AG10803 (cell line): Measurements from ENCODE around the gene FKBP11.

ENCODE experiments used
- DNase-seq: peaks from one replicate; pipeline ENCODE4 v3.0.0; 2010; ENCODE audit warnings: low read depth
- H3K4me3 ChIP-seq: 2 replicates; pipeline ENCODE4 v1.5.1; 2011; ENCODE audit warnings: mild to moderate bottlenecking, low read length, control low read depth
- TF ChIP-seq, protein P1 (sequence below): conservative IDR thresholded peaks from 2 replicates; pipeline ENCODE4 v1.5.1; 2011; ENCODE audit warnings: mild to moderate bottlenecking, low read length, control low read depth, inconsistent platforms

FKBP11 gene

DNA sequence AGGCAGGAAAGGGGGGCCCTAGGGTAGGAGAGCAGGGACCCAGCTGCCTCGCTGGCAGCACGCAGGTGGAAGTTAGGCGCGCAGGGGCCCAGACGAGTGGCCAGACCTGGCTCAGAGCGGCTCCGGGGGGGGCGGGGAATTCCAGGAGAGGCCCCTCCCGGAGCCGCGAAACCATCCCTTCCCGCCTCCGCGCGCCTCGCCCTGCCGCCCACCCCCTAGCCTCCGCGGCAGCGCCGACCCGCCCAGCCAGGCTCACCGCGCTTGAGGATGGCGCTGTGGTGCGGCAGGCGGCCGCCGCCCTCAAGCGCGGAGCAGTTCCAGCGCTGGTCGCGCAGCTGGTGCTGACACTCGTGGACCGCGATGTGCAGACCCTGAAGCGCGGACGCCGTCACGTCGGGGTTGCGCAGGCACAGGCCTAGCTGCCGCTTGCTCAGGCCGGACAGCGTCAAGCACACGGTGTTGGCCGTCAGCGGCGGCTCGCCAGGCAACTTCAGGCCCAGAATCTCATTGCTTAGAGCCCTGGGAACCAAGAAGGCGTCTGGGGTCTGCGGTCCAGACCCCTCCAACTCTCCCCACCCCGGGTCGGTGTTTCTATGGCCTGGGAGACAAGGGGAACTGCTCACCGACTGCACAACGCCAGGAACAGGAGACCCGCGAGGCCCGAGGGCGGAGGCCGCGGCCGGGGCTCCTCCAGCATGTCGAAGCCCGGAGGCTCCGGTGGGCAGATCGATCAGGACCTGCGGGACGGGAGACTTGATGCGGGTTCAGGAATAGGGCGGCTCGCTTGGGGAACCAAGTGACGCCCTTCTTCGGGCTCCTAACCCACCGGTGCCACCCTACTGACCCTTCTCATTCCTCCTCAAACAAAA, 44.8 kb upstream of the FKBP11 start:
- TF ChIP-seq, protein P1, sequence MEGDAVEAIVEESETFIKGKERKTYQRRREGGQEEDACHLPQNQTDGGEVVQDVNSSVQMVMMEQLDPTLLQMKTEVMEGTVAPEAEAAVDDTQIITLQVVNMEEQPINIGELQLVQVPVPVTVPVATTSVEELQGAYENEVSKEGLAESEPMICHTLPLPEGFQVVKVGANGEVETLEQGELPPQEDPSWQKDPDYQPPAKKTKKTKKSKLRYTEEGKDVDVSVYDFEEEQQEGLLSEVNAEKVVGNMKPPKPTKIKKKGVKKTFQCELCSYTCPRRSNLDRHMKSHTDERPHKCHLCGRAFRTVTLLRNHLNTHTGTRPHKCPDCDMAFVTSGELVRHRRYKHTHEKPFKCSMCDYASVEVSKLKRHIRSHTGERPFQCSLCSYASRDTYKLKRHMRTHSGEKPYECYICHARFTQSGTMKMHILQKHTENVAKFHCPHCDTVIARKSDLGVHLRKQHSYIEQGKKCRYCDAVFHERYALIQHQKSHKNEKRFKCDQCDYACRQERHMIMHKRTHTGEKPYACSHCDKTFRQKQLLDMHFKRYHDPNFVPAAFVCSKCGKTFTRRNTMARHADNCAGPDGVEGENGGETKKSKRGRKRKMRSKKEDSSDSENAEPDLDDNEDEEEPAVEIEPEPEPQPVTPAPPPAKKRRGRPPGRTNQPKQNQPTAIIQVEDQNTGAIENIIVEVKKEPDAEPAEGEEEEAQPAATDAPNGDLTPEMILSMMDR, result no peak
- H3K4me3 ChIP-seq, result no peak overlapping the region
- no peak for DNase-seq

- H3K4me3 ChIP-seq, result no peak overlapping the region
- TF ChIP-seq, protein P1, result no peak
- no peak for DNase-seq
Observed at GRCh38 chr12:48969160-48969771, 44.0 kb upstream of the FKBP11 start.

- no peak overlapping the region for H3K4me3 ChIP-seq
- TF ChIP-seq, protein P1, result no peak
- no peak for DNase-seq
Observed at GRCh38 chr12:48968467-48968866, 43.2 kb upstream of the FKBP11 start.

DNA sequence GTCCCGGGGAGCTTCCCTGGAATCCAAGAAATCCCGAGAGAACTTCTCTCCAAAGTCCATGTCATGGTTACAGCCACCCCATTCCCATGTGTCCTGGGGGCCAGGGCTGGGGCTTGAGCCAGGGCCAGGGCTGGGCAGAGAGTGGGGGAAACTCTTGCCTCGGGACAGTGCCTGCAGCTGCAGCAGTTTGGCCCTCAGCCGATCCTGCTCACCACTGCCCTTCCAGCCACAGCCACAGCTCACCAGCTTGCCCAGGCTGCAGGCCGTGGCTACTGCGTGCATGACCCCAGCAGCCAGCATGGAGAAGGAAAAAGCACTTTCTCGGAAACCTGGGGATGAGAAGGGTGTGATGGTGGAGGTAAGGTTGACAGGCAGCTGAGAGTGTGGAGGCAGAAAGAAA, 42.7 kb upstream of the FKBP11 start:
- H3K4me3 ChIP-seq, result no peak overlapping the region
- TF ChIP-seq, protein P1, result no peak
- DNase-seq, result no peak

GRCh38 chr12:48966177-48966895, 41.0 kb upstream of the FKBP11 start:
- TF ChIP-seq, protein P1, result no peak
- no peak overlapping the region for H3K4me3 ChIP-seq
- DNase-seq, result no peak

DNA sequence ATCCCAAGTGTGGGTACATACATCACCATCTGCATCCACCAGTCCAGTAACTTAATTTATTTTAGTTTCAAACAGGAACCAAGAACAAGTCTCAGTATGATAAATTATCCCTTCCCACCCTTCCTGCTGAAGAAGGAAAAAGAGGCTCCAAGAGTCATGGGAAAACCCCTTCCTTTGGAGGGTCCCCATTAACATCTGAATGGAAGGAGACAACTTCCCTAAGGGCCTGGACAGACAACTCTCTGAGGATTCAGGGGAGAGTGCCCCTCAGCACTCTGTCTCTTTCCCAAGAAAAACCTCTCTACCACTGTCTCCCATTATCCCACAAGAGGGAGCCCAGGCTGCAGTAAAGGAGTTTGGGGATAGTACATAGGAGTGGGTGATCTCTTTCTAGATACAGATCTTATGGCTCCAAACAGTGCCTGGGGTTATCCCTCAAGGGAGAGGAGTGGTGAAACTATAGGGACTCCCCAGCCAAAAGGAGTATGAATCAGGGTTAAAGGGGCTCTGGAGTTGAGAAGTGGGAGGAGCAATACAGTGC, 40.1 kb upstream of the FKBP11 start:
- peak; percentile 33 for DNase-seq
- TF ChIP-seq, protein P1, result peak; percentile 54
- no peak overlapping the region for H3K4me3 ChIP-seq
